KBM-7 (cell line): ENCODE results near the gene GPR52.
"Not testable (repeated sequence)": the region's sequence is repeated elsewhere in the genome, so short reads cannot be mapped to it uniquely, and the experiment has no call there.

Experiments
- DNase-seq: peaks from one replicate; pipeline ENCODE4 v3.0.0-alpha.2; 2015
- in situ Hi-C: fragments of 300-500 bp; cut with MboI; formaldehyde crosslinking; loops from 2 replicates; pipeline ENCODE4 v1.14.3; 2020; ENCODE audit warnings: low sequenced_read_pairs, low pct_unique_long_range_greater_than_20kb, mixed read lengths

GPR52 gene

GRCh38 chr1:174447866-174448530 lies at the start of gene GPR52:
TSS of gene GPR52 (plus strand) at chr1:174447964. CDS start at chr1:174448112, 148 bp downstream.
- no peak for DNase-seq
- in situ Hi-C loops = no loop called here

- DNase-seq = no peak
- in situ Hi-C loops = no loop called here
Measured at GRCh38 chr1:174398246-174398645, 49.5 kb upstream of the GPR52 start.

DNA sequence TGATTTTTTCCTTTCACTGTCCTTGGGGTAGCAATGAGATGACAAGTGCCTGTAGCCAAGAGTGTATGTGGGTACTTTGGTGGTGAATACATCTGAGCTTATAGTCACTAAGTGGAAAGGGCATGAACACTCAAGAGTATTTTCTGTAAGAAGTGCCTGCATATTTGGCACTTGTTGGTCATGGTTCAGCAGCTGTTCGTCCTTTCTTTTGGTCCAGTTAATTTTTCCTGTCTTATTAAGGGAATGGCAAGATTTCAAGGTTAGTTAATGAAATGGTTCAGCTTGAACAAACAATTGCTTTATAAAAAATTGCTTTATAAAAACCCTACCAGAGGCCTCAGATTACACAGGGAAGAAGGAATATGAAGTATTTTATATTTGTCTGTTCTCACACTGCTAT lies 48.6 kb upstream of the GPR52 start:
- no peak for DNase-seq
- in situ Hi-C loops = no loop called here

- no peak for DNase-seq
- in situ Hi-C loops = no loop called here
Measured at GRCh38 chr1:174401075-174401474, 46.7 kb upstream of the GPR52 start.

DNA sequence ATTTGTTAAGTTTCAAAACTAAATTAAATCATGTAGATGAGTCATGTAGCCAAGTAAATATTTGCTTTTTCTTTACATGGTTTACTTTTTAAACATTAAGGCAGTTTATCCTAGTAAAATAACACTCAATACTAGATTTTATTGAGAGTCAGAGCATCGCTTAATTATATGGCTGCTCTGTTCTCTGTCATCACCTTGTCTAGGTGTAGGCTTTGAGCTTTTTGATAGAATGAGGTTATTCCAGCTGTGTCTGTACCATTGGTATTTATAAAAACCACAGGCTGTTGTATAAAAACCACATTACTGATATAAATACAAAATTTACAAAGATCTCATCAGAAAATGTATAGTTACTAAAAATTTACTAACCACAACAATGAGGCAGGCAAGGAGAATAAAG lies 42.5 kb upstream of the GPR52 start:
- no peak for DNase-seq
- in situ Hi-C loops = no loop called here

DNA sequence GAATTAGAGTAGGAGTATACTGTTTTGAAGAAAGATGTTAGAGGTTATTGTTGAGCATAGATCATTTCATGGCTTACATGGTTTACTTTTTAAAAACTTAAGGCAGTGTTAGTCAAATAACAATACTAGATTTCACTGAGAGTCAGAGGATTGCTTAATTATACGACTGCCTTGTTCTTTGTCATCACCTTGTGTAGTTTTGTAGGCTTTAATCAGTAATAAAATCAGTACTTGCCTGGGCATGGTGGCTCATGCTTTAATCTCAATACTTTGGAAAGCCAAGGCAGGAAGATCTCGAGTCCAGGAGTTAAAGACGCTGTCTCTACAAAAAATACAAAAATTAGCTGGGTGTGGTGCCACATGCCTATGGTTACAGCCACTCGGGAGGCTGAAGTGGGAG lies 41.3 kb upstream of the GPR52 start:
- in situ Hi-C loops = no loop called here
- no peak for DNase-seq

DNA sequence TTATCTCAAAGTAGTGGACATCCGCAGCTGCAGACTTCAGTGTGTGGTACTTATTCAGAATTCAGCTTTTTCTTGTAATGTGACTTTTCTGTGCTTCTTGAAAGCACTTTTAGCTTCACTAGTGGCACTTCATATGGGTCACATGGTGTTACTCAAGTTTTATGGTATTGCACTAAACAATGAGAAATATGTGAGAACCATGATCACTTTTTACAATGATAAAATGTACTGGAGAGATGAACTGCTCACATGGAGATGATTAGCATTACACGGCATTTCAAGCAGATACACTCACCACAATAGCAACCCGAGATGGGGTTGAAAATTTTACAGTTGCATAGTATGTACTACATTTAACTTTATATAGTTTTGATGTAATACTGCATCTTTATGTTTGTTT lies 40.1 kb upstream of the GPR52 start:
- DNase-seq = no peak
- in situ Hi-C loops = no loop called here

- DNase-seq = no peak
- in situ Hi-C loops = no loop called here
Measured at GRCh38 chr1:174408146-174408545, 39.6 kb upstream of the GPR52 start.

GRCh38 chr1:174409801-174410200 lies 38.0 kb upstream of the GPR52 start:
- DNase-seq, in situ Hi-C loops: not testable (repeated sequence)

GRCh38 chr1:174413632-174414031 lies 34.1 kb upstream of the GPR52 start:
- DNase-seq = no peak
- in situ Hi-C loops = no loop called here

DNA sequence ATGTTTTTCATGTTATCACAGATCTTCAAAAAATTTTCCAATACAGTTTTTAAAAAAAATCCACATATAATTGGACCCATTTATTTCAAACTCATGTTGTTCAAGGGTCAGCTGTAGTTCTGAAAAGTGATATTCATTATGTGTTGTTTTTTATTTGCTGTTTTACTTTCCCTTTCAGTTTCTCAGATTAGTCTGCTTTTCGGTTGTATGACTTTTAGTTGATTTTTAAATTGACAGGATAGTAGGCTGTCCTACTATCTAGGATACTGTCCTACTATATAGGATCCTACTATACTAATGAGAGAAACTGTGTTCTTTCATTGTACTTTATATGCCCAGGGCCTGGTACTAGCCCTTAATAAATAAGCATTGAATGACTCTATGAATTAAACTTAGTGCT lies 33.6 kb upstream of the GPR52 start:
- no peak for DNase-seq
- in situ Hi-C loops = no loop called here

DNA sequence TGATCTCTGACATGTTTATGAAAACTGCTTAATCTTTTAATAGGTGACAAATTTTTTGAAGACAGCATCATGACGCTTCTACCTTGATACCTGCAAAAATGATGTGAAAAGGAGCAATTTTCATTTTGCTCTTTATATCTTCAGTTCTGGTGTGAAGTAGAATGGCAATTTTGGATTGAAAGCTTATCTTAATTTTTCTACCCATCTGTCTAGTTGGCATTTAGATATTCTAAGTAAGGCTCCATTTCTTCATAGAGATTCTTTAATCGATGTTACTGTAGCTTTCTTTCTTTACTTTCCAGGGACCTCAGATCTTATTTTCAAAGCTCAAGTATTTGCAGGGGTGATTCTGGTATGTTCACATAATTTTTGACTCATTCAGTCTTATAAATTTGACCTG lies 32.3 kb upstream of the GPR52 start:
- in situ Hi-C loops = no loop called here
- no peak for DNase-seq

GRCh38 chr1:174417921-174418320 lies 29.8 kb upstream of the GPR52 start:
- no peak for DNase-seq
- in situ Hi-C loops = no loop called here

DNA sequence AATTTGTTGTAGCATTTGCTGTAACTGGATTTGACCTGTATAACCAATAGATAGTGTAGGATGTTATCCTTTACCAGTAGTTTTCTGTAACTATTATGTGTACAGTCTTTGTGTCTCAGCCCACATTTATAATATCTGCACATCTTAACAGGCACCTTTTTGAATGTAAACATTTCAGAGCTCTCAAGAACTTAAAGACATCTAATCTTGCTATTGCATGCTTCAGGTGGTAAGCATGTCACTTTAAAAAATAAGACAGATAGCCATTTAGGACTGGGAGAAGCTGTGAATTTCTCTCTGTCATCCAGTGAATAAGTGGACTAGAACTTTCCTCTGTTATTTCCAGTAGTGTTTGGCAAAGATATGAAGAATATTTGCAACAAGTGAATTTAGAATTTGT lies 22.6 kb upstream of the GPR52 start:
- in situ Hi-C loops = no loop called here

DNA sequence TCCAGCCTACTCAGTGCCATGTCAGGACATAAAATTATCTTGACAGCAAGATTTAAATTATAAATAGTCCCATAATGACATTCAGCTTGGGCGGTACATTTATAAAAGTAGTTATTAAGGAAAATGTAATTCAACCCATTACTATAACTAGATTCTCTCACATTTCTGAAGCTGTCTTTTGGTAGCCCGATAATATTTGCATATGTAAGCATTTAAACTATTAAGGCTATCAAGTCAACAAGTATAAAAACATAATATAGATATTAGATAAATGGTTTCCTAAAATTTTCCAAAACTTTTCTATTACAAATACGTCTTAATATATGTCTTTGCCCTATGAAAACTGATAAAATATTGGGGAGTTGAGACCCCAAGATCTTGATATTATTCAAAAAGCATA lies 21.6 kb upstream of the GPR52 start:
- DNase-seq = no peak
- in situ Hi-C loops = no loop called here

More for the DNA sequence above, 22.6 kb upstream of the GPR52 start:
- no peak for DNase-seq

DNA sequence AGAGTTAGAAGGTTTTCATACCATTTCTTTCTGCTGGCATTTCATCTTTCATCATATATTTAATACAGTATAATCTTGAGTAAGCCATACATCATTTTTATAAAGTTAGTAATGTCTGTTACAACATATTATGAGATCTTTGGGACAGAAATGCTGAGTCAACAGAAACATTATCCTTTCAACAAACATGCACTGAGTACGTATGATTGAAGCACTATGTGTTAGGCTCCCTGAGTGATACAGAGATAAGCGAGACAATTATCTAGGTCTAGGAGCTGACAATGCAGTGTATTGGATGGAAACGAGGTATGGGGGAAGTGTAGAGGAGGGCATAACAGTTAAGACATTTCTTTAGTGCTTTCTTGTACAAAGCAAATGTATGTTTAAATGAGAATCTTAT lies 19.7 kb upstream of the GPR52 start:
- DNase-seq = no peak
- in situ Hi-C loops = no loop called here

DNA sequence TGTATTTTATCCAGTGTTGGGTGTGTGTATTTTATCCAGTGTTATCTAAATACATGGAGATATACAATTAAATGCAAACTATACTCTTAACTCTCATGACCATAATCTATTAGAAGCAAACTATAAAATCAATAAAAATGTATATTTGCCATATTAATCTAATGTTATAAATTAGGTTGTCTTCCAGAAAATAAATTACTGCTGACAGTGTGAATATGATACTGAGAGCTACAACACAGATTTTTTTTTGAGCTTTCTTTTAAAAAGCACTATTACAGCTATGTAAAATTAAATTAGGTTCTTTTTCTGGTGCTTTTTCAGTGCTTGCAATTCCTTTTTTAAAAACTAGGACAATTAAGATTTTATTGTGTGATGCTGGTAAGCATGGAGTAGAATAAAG lies 19.0 kb upstream of the GPR52 start:
- in situ Hi-C loops = no loop called here

DNA sequence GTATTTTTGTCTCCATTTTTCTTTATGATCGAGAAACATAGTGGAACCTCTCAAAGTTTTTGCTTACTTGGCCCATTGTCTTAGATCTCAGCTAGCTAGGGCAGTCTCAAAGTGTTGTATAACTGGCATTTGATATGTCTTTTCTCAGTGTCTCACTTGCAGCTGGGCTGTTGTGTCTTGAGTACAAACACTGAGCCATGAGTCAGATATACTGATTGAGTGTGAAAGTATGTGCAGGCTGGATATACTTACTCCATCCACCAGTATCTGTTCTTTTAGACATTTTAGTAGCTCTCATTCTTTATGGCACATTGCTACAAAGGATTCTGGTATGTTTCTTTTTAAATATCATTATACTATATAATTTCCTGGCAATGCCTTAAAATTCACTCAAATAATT lies 14.3 kb upstream of the GPR52 start:
- no peak for DNase-seq
- in situ Hi-C loops = no loop called here

More for the DNA sequence above, 19.0 kb upstream of the GPR52 start:
- DNase-seq = no peak

GRCh38 chr1:174445351-174445750 lies 2.4 kb upstream of the GPR52 start:
- in situ Hi-C loops = no loop called here
- no peak for DNase-seq

DNA sequence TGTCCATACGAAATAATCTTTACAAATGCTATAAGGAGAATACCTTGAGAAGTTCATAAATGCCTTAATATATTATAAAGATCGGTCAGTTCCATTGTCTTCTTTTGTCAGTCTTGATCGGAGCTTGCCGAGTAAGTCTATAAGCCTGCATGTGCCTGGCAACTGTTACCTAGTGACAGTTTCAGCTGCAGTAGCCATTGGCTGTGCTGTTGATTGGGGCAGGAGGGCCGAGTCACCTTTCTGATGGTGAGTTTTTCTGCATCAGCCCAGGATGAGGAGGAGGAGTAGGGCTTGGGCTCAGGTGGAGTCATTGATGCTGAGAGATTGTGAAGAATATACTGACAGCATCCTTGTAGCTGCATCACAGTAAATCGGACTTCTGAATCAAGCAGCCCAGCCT lies 1.9 kb upstream of the GPR52 start:
- in situ Hi-C loops = no loop called here
- no peak for DNase-seq

DNA sequence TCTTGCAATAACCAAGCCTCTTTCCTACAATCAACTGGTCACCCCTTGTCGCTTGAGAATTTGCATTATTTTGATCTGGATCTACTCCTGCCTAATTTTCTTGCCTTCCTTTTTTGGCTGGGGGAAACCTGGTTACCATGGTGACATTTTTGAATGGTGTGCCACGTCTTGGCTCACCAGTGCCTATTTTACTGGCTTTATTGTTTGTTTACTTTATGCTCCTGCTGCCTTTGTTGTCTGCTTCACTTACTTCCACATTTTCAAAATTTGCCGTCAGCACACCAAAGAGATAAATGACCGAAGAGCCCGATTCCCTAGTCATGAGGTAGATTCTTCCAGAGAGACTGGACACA lies 743 bp downstream of the GPR52 start:
- in situ Hi-C loops = no loop called here
- DNase-seq = no peak

DNA sequence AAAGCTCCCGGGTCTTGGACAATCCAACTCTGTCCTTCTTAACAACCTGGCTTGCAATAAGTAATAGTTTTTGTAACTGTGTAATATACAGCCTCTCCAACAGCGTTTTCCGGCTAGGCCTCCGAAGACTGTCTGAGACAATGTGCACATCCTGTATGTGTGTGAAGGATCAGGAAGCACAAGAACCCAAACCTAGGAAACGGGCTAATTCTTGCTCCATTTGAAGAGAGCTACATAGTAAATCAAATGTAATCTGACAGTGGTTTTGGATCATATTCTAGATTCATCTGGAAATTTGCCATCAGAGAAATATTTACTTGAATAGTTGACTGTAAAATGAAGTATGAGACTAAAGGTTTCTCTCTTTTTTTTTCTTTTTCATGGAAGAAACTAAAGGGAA lies 1.2 kb downstream of the GPR52 start:
- no peak for DNase-seq
- in situ Hi-C loops = no loop called here
